Measurements from ENCODE around the gene ERCC8. TPM values are rescaled to one million over a fixed set of nuclear protein-coding genes. Genes with fewer than 3 reads are reported as not detected.

The ERCC8 gene
- total and polyA plus RNA-seq, 9 of the 15 experiments (the other 6 are each of a cell fraction or from before 2014, with no cell fraction given) = 10.1 to 41.8 (median 24.4) TPM

- intact Hi-C loops (cut with micrococcal nuclease) = no loop called here
- FAIRE-seq (peak; percentile 77), ATAC-seq (peak; percentile 79), DNase-seq (ENCODE audit: extremely low read depth in 1 of 4, low spot score in 3 of 4) (peak; percentile 11 to 70 (median 22))
- CTCF ChIA-PET (ENCODE audit: low intra/inter-chr PET ratio) = no interaction called here
- POLR2A ChIA-PET = interaction anchor here (2.2 kb wide), 1 partner anchor 9 kb away, joined by 7 read pairs; the partner anchor contains the start of gene ELOVL7
- no peaks in the 10 kb centered on the region for H4K20me1 ChIP-seq (replicated peaks; ENCODE audit: control insufficient read depth, insufficient read depth, low read length)
- 0% methylated on average over 3 of the region's 3 CpGs for WGBS (ENCODE audit: insufficient coverage, low coverage, missing lambda C conversion rate)
- H3K9me1 ChIP-seq (ENCODE audit: control insufficient read depth, insufficient read depth, low read length) = no peaks in the 10 kb centered on the region
- in situ Hi-C loops (cut with MboI) = no loop called here
- no peaks in the 10 kb centered on the region for H3K79me2 ChIP-seq (ENCODE audit: control insufficient read depth, insufficient read depth, low read length)
- H3K4me3 ChIP-seq = no peak overlapping the region
- H3K4me1 ChIP-seq (replicated peaks in 1 of 2; ENCODE audit: control insufficient read depth in 2 of 2, insufficient read depth in 2 of 2, low read length in 2 of 2) = peaks cover 5 to 17% of the 10 kb centered on the region in 2 experiments; a peak in 3 of 5 replicates
- no peaks in the 10 kb centered on the region for H3K27me3 ChIP-seq (ENCODE audit: control insufficient read depth in 2 of 2, insufficient read depth in 2 of 2, low read length in 2 of 2)
- no peak overlapping the region for H3K27ac ChIP-seq (ENCODE audit: extremely low read depth, low read depth, low read length)
- H2AFZ ChIP-seq (ENCODE audit: low read depth, low read length) = no peak overlapping the region
- BruUV-seq (replicated peaks) = no TSS peak
- H3K4me2 ChIP-seq (ENCODE audit: insufficient read depth, low read length) = 0 out of 2 replicates have a peak overlapping the region, but pooled peaks have one; percentile 0
- no peaks in the 10 kb centered on the region for H3K36me3 ChIP-seq (ENCODE audit: control insufficient read depth, insufficient read depth, low read length)
- no peaks in the 10 kb centered on the region for H3K9me3 ChIP-seq (replicated peaks; ENCODE audit: control insufficient read depth, insufficient read depth, low read depth, low read length)
- no peak overlapping the region for H3K9ac ChIP-seq (ENCODE audit: insufficient read depth in 1 of 2, low read depth in 2 of 2, low read length in 2 of 2)
- no peak for TF ChIP-seq HCFC1 (IDR thresholded peaks at IDR 0.05; ENCODE audit: low read depth, low read length)
- TF ChIP-seq KLF16 (IDR thresholded peaks at IDR 0.05) = peak; percentile 88
- no peak for TF ChIP-seq ZBTB17 (CRISPR knock-in tag; IDR thresholded peaks at IDR 0.05)
- peak; percentile 67; the same call in 1 of the 2 replicates for TF ChIP-seq STAT5A (IDR thresholded peaks at IDR 0.05; ENCODE audit: borderline replicate concordance, low read length)
- peak in 1 of 2 experiments; percentile 39; a peak in 1 of 4 replicates for TF ChIP-seq TBL1XR1 (IDR thresholded peaks at IDR 0.05; ENCODE audit: low read length in 2 of 2)
- TF ChIP-seq MAFG (tag; conservative IDR thresholded peaks at IDR 0.05) = peak; percentile 69
- no peak for TF ChIP-seq LCOR (CRISPR knock-in tag; IDR thresholded peaks at IDR 0.05)
- peak; percentile 36; the same call in 1 of the 2 replicates for TF ChIP-seq CC2D1A (IDR thresholded peaks at IDR 0.05)
- TF ChIP-seq CEBPZ (IDR thresholded peaks at IDR 0.05; ENCODE audit: borderline replicate concordance, low read depth, low read length) = no peak
- TF ChIP-seq ZBTB34 (CRISPR knock-in tag; IDR thresholded peaks at IDR 0.05) = no peak
- TF ChIP-seq NFIC (IDR thresholded peaks at IDR 0.05) = peak; percentile 66
- TF ChIP-seq FOXP4 (CRISPR knock-in tag; IDR thresholded peaks at IDR 0.05; ENCODE audit: borderline replicate concordance) = no peak
- peak; percentile 69; the same call in 1 of the 2 replicates for TF ChIP-seq EP300 (IDR thresholded peaks at IDR 0.05; ENCODE audit: low read length)
- 0 out of 2 replicates have a peak, but pooled peaks have one; percentile 15 for TF ChIP-seq CXXC5 (CRISPR knock-in tag; IDR thresholded peaks at IDR 0.05)
- TF ChIP-seq MBD2 (IDR thresholded peaks at IDR 0.05; ENCODE audit: borderline replicate concordance, low read depth) = no peak
- peak; percentile 77; the same call in 1 of the 2 replicates for TF ChIP-seq ZEB2 (IDR thresholded peaks at IDR 0.05)
- peak; percentile 89 for TF ChIP-seq TCF3 (CRISPR knock-in tag; IDR thresholded peaks at IDR 0.05)
- peak; percentile 66 to 83 for TF ChIP-seq TRIM24 (IDR thresholded peaks at IDR 0.05)
- TF ChIP-seq EGR1 (conservative IDR thresholded peaks at IDR 0.05) = peak; percentile 94
Observed at GRCh38 chr5:60852940-60853339, 91.9 kb downstream of the ERCC8 start.

Data from K562 (cell line).